ENCODE measurements around the gene DIAPH2.
A peak's percentile ranks its signal among the peaks of the same experiment; 100 is the strongest.

Gene DIAPH2

DNA sequence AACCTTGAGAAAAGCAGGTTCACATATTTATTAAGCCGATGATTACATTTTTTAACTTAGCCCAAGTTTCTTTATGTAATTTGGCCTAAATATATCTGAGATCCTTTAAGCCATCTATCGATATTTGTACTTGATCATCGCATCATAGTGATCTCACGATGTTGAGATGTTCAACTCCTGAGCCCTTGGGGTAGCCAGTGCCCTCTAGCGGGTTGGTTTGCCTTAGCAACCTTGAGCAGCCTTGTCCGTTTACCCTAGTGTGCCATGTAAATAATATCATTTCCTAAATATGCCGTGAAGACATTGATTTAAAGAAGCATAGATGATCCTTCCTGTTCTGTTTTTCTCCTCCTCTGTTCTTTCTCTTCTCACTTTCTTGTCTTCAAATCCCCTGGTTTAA lies 631.3 kb downstream of the DIAPH2 start:
- no peak for DNase-seq

DNA sequence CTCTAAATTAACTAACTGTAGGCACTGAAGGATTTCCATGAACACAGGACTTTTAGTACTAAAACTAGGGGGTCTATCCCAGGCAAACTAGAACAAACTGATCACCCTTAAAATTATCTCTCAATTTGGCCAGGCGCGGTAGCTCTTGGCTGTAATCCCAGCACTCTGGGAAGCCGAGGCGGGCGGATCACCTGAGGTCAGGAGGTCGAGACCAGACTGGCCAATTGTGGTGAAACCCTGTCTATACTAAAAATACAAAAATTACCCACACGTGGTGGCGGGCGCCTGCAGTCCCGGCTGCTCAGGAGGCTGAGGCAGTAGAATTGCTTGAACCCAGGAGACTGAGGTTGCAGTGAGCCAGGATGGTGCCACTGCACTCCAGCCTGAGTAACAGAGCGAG lies 635.7 kb downstream of the DIAPH2 start:
- no peak for DNase-seq

DNA sequence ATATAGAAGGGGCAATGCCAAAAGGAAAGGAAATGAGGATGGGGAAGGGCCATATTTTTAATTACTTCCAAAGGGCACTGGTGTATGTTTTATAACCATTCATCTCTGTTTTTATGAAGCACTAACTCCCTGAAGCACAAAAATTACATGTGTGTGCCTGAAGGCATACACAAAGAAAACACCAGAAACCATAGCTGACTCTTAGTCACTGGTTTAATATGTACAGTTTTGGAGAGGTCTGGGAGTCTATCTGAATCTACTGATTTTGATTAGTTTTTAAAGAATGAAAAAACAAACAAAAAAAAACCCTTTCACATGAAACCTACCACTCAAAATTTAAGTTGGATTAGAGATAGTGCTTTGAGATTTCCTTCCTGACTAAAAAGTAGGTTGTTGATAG lies 637.8 kb downstream of the DIAPH2 start:
- no peak for DNase-seq

DNA sequence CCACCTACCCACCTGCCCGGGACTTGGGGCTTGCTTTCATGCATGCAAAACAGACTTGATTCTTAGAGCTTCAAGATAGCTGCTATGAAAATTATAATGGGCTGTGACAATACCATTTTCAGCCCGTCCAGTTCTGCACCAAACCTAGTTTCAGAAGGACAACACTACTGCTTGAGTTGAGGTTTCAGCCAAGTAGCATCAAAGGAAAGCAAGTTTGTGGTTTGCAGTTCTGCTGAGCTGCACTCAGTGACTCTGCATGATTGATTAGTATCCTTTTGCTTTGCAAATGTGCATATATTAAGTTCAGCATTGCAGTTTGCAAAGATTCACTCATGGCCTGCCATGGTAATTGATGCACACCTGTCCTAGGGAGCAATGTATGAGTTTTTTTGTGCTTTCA lies 641.8 kb downstream of the DIAPH2 start:
- DNase-seq = no peak

DNA sequence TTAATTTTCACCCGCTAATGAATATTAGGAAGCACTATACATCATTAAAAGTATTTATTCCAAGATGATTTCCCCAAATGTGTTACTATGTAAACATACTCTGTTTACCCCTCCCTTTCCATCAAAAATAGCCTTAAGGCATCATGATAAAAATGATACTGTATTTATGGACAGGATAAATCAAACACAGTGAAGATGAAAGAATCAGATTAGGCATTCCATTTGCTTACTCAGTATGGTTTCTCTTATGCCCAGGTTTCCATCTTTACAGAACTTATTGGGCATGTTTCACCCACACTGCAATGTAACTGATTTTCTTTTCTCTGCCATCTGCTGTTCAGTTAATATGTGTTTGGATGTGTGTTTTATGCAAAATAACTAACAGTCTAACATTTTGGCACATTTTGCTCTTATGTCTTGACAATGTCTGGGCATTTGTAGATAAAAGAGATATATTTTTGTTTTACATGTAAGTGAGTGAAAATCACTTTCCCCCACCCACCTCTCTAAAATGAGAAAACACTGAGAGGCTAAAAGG lies 644.3 kb downstream of the DIAPH2 start:
- no peak for DNase-seq

DNA sequence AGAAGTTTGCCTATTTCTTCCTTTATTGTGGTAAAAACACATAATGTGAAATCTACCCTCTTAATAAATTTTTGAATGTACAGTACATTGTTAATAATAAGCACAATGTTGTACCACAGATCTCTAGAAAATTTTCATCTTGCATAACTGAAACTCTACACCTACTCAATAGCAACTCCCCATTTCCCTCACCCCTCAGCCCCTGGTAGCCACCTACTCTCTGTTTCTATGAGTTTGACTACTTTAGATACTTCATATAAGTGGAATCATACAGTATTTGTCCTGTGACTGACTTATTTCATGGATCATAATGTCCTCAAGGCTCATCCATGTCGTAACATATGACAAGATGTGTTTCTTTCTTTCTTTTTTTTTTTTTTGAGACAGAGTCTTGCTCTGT lies 645.5 kb downstream of the DIAPH2 start:
- no peak for DNase-seq

DNA sequence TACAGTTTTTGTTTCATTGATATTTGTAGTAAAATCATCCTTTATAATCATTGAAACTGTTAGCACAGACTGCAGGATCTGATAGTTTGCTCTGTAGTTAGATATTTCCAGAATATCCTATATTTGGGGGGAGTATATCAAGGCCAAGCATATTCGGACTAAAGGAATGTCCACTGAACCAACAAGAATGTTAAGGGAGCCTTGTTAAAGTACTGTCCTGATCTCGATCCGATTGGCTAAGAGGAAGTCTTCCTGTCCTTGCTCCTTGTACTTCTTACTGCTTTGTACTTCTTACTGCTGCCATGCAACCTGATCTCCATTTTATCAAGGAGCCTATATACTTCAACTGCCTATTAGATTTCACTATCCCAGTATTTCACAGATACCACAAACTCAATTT lies 648.3 kb downstream of the DIAPH2 start:
- no peak for DNase-seq

DNA sequence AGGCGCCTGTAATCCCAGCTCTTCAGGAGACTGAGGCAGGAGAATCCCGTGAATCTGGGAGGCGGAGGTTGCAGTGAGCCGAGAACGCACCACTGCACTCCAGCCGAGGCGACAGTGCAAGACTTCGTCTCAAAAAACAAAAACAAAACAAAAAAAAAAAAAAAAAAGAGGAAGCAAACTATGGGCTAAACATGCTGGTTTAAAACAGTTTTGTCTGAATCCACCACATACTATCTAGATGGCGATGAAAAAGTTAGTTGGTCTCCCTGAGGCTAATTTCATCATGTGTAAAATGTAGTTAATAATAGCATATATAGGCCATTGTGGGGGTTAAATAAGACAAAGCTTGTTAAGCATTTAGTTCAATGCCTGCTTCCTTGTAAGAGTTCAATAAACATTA lies 650.2 kb downstream of the DIAPH2 start:
- no peak for DNase-seq

DNA sequence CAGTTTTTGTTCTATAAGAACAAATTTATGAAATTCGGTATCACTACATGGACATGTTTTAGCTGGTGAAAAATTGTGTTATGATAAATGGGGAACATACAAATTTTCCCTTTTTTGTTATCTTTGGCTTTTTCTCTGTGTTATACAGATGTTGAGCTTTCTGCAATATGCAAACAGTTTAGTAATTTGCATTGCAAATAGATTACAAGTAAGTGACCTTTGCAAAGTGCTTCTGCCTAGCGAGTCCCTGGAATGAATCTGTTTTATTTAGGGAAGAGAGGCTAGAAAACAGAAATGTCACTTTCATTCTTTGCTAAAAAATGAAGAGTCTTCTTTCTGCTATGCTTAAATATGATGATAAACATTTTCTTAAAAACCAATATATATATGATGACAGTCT lies 660.1 kb downstream of the DIAPH2 start:
- DNase-seq = no peak

DNA sequence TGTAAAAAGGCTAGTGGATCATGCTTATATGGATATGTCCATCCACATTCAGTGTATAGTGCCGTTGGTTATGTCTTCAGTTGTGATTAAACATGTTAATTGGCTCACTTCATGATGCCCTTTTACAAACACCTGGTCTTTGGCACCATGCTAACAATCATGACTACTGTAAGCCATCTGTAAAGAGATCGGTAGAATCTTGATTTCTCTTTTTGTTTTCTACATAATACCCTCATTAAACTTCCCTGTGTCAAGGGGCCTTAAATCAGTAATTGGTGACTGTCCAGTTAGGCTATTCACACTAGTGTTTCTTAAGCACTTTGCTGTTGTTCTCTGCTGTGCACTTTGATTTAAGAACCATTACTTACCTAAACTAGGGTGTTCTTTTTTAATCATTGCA lies 674.3 kb downstream of the DIAPH2 start:
- peak in 1 of 2 experiments; percentile 23 for DNase-seq

DNA sequence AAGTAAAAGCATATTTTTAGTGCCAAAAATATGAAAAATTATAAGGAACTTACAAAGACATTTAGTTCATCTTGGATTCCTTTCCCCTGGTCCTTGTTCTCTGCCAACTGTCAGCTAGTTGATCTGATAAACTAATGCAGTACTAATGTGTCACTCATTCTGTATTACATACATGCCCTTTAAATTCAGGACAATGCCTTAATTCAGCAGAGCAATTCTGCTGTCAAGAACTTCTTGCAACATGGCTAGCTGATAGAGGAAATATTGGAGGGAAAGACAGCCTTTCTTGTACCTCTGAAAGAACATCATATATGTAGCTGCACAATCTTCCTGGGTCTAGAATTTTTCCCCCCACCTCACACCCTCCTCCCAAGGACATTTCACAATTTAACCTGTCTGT lies 679.2 kb downstream of the DIAPH2 start:
- no peak for DNase-seq

DNA sequence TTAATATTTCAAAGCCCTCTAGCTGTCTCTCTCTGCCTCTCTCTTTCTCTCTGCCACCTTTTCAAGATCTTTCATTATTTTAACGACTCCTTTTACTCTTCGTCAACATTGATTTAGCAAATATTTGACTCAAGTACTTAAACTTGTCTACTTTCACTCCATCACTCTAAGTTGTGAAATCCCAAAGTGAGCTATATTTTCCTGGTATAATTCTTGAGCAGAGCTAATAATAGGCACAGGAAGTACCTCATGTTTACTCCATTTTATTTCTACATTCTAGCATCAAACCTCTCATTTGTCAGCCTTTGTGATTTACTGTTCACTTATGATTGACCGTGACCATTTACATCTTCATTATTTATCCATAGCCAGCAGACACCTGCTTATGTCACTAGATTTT lies 681.6 kb downstream of the DIAPH2 start:
- DNase-seq = no peak

DNA sequence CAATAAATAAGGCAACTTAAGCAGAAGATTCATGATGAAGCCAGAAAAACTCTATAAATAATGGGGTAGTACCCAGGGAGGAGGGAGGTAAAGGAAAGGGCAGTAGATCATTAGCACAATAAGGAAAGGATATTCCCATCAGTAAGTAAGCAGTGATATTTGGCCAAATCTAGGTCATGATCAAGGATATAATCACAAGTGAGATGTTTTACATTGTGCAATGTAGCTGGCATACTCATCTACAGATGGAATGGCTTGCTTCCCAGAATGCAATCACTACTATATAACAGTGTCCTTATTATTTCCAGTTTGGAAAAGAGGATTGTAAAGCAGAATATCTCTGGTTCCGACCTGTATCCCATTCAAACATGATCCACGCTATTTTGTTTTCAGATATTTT lies 682.5 kb downstream of the DIAPH2 start:
- no peak for DNase-seq

DNA sequence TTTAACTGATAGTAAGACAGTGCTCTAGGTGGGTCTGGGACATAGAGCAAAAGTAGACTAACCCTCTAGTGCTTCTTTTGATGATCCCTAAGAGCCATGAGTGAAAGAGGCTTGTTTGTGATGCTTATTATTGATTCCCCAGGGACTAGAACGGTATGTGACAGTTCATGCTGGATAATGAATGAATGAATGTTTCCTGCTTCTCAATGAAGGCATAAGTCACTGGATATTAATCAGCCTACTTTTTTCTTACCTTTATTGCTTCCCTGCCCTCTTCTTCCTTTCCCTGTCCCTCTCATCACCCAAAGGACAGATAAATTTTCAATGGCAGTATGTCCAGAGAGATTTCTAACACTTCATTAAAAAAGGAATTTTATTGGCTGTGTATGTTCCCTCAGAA lies 685.3 kb downstream of the DIAPH2 start:
- DNase-seq = no peak

DNA sequence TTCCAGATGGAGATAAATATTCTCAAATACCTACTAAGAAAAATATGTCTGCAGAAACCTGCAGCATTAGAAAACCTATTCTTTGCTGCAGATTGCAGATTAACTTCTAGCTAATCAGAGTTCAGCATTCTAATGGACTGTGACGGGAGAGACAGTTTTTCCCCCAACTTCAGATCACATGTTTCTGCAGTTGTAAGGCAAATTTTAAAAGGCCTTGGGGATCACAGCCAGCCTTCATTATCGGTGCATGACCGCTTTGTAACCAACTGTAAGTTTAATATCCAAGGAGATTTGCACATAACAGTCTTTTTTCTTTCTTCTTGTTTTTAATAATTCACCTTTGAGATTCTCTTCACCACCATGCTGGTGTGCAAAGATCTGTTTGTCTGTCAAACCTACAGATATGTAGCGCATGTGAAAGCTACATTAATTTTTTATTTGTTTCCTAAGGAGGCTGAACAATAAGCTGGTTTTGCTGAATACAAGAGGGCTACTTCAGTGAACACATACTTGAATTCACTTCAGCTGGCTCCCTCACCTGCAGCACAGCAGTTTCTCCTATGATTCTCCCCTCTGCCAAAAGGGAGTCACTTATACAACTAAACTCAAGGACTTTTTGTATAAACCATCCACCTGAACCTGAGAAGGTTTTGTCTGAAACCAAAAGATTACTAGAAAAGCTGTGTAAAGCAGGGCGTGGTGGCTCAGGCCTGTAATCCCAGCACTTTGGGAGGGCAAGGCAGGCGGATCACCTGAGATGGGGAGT lies 687.5 kb downstream of the DIAPH2 start:
- DNase-seq = no peak

DNA sequence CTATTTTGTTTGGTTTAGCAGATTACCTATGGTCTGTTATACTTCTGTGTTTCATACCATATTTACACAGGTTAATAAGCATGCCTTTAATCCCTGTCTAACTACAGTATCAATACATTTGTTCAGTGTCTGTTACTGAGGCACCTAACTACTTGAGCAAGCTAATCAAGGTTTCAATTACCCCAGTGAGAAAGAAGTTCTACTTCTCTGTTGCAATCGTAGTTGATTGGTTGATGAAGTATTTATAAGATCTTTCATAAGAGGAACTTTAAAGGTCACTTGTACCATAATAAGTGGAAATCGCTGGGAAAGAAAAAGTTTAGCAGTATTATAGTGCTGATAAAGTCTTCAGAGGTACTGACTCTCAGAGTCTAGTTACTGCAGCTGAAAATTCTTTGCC lies 689.6 kb downstream of the DIAPH2 start:
- no peak for DNase-seq

DNA sequence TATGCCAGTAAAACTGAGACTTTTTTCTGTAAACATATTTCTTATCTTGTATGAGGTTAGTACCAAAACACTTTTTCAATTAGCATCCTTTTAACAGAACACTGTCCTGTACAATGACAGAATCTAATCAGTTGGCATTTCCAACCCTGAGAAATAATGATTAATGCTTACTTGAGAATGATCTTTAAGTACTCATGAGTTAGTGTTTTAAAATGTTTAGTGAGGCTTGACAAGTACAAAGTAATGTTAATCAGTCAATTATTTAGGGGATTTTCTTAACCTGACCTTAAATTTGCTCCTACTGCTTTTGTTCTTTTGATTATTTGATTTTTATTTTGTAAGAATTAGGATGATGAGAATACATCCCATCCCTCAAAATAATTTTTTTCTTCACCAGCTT lies 695.6 kb downstream of the DIAPH2 start:
- no peak for DNase-seq

DNA sequence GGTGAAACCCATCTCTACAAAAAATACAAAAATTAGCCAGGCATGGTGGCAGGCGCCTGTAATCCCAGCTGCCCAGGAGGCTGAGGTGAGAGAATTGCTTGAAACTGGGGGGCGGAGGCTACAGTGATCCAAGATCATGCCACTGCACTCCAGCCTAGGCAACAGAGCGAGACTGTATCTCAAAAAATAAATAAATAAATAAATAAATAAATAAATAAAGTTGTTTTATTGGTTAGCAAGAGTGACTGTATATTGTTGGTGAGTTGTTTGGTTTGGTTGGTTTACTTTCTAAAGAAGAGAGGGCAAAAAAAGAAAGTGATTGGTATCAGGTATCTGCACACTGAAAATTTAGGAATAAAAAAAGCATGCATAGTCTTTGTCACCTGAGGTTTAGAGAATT lies 700.0 kb downstream of the DIAPH2 start:
- DNase-seq = no peak

DNA sequence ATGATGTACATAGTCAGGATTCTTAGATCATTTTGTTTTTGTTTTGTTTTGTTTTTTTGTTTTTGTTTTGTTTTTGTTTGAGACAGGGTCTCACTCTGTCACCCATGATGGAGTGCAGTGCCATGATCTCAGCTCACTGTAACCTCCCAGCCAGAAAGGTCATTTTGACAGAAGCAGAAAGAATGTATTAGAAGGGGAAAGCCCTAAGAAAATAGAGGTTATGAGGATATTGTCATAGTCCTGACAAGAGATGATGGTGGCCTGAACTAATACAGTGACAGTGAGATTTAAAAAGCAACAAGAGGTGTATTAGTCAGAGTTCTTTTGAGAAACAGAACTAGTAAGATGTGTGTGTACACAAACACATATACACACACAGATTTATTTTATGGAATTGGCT lies 702.4 kb downstream of the DIAPH2 start:
- no peak for DNase-seq

DNA sequence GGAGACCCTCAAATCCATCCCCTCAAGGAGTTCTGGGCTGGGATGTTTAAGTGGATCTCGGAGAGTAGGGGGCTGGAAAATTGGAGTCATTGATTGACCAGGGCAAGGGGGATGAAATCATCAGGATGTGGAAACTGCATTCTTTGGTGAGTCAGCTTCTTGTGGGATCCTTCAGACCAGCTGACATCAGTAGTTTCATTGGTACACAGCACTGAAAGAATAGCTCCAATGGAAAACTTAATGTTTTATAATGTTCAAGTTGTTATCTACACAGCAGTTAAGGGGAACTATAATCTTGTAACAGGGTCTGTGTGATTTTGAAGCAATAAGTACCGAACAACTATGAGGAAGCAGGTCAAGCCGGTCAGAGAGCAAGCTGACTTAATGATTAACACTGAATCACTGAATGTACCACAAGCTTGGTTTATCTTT lies 705.1 kb downstream of the DIAPH2 start:
- DNase-seq = no peak

DNA sequence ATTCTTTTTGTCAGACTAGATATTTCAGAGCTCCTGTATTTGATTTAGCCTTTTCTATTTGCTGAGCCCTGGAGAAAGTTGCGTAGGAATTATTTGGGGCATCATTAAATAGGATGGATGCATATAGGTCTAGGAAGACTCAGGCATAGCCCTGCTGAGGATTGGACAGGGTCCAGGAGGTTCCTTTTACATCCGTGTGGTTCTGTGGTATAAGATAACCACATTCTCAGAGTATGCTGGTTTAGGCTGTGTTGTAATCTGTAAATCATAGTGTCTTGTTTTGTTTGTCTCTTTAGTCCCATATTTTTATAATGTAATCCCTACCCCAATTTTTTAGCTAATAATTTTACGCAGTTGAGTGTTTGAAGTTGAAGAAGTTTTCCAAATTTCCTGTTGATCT lies 712.7 kb downstream of the DIAPH2 start:
- no peak for DNase-seq

DNA sequence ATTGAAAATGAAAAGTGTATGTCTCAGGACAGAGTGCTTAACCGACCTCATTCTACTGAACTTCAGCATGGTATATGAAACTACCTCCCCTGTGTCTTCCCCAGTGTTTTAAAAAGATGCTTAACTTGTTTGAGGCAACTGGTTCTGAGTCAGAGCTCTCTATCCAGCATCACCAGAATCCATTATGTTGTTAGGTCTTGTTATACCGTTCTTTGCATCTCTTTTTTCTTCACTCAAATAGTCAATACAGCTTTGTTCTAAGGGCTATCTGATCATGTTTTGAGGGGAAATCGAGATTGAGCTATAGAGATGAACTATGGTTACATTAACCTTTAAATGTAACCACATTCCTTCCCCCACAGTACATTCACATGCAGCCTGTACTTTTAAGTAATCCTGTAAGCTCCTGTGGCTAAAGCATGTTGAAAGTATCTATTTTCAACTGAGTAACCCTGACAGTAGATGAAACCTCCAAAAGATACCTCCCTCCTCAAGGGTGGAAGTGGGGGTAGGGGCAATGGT lies 713.4 kb downstream of the DIAPH2 start:
- DNase-seq = no peak

DNA sequence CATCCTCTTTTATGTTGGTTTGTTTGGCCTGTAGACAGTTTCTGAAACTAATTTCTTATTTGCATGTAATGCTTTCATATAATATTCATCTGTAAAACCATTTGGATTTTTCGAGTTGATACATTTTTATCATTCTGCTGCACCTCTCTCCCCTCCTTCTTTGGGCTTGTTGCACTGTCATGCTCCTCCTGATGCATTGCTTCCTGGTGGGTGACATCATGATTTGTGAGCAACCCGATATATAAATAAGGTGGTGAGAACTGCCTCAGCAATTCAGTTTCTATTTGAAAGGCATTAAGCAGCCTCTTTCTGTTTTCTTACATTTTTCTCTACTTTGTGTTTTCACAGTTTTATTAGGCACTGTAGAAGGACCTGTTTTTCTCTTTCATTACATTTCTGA lies 714.8 kb downstream of the DIAPH2 start:
- no peak for DNase-seq

DNA sequence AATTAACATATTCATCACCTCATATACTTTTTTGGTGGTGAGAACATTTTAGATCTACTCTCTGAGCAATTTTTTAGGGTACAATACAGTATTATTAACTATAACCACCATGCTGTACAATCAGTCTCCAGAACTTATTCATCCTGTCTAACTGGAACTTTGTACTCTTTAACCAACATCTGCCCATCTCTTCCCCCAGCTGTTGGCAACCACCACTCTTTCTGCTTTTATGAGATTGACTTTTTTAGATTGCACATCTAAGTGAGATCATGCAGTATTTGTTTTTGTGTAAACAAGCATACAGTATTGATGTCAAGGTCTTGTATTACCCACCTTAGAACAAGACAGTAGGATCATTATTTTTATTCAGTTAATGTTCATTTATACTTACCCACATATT lies 715.9 kb downstream of the DIAPH2 start:
- DNase-seq = no peak

DNA sequence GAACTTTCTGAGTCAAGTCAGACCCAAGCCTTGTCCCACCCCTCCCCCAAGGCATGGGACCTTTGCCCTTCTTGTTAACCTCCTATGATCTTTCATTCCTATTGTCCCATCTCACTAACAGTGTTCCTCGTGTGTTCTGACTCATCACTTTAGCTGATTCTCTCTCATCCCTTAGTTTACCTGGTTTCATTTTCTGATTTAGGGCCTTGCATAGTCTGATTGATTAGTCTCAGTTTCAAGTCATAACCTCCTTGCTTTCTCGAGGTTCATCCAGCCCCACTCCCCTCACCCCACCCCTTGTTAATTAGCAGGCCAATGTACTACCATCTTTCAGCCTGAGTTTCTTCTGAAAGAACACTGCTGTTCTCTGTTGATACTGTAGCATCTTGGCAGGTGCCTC lies 716.5 kb downstream of the DIAPH2 start:
- no peak for DNase-seq

Data from NCI-H1930 (cell line).